GM19043 (cell line): ENCODE data around the gene WDR82.

Source experiments
- ATAC-seq: cut with Tn5 transposase; IDR thresholded peaks from one replicate; pipeline ENCODE4 v1.9.1; 2021; ENCODE audit warnings: low read depth; ENCODE audit not compliant: unreplicated experiment

The WDR82 gene

GRCh38 chr3:52262447-52262846 is 16.0 kb downstream of the WDR82 start:
- no peak for ATAC-seq

DNA sequence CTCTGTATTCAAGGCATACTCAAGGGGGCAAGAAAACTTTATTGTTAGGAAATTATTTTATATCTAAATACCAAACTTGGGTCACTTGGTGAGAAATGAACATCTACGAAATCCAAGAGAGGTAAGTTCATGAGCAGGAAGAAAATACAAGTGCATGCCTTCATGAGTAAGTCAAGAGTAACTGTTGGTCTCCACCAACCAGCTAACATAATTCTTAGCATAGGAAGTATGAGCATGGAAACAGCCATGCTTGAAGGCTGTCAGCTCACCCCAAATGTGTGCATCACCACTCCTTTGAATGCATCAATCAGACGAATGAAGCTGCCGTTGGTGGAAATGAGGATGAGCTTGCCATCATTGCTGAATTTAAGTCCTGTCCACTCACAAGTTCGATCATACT is 19.0 kb downstream of the WDR82 start:
- ATAC-seq, result no peak

DNA sequence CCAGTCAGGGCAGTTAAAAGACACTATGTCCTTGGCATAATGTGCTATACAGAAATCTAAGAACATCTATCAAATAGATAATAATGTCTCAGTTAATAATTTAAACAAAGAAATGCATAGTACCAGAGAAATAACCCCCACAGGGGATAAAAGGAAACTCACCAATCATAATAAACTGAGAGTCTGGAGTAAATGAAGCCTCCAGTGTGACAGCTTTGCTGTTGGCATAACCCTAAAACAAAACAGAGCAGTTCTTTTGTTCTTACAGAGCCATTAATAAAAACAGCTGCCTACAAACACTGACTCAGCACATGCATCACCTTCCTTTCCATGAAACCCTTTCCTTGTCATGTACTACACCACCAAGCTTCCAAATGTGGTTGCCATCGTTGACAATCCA is 19.4 kb downstream of the WDR82 start:
- ATAC-seq, result no peak

- ATAC-seq, result no peak
These were observed 20.5 kb downstream of the WDR82 start for GRCh38 chr3:52257911-52258310.

DNA sequence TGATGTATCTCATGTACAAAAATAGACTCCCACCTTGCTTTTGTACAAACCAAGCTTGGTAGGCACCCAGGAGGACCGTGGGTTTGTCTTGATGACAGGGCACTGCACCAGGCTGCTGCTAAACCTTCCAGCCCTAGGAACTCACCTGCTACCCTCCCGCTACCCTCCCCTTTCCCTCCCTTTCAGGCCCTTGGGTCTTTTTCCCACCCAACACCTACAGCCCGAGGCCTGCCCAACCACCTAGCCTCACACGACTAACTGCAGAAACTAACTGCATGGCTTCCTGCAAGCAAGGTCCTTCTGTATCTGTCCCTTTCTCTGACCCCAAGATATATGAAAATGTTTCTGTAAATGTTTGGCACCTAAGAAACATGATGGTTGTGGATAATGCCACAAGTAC is 21.8 kb downstream of the WDR82 start:
- no peak for ATAC-seq

GRCh38 chr3:52256159-52256558 is 22.3 kb downstream of the WDR82 start:
- ATAC-seq, result no peak

DNA sequence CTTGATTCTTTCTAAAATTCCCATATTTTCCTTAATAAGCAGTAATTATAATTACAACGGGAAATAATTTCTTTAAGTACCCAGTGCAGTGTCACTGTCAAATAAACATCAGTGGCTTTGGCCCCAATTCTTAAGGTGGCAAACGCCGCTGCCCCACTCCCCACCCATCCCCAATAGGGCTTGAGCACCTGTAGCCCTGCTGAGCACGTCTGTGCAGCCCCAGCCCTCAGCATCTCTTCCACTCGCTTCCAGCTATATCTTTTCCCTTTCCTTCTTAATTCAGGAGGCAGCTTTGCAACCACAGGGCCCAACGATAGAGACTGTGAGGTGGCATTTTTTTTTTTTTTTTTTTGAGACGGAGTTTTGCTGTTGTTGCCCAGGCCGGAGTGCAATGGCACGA is 23.8 kb downstream of the WDR82 start:
- no peak for ATAC-seq

DNA sequence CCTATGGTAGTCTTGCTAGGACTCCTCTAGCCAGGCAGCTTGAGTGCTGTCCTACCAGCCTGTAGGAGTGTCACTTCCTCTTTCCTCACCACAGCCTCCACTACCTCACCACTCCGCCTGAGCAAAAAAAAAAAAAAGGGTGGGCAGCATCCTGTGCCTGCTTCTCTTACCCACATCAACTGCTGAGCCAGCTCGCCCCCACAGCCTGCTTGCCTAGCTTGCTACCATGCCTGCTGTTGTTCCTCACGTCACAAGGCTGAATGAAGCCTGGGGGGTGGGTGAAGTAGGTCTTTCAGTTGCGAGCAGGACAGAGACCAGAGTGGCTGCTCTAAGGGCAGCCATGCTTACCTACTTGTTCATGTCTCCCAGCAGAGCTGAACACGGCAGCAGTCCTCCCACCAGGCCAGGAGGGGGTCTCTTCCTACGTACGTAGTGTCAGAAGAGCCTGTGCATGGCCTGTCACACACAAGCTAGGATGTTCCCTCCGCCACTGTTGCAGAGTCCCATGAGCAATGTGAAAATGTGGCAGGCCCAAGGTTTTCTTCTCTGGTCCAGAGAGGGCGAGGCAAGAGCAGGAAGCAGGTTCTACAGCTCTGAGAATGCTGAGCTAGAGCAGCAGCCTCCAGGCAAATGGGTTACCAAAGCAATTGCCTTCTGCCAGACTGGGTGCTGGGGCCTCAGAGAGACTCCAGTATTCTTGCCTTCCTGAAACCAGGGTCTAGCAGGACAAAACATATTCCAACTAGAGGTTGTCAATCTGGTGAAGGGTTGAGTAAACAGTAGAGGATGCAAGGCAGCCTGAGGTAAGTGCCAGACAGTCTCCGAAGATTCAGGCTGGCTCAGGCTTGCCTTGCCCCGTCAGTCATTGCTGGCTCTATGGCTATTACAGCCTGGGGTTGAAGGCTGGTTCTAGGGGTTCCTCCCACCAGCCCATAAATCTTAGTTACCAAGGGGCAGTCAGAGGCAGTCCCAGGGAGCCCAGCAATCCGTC is 24.8 kb downstream of the WDR82 start:
- peak; percentile 96 for ATAC-seq

DNA sequence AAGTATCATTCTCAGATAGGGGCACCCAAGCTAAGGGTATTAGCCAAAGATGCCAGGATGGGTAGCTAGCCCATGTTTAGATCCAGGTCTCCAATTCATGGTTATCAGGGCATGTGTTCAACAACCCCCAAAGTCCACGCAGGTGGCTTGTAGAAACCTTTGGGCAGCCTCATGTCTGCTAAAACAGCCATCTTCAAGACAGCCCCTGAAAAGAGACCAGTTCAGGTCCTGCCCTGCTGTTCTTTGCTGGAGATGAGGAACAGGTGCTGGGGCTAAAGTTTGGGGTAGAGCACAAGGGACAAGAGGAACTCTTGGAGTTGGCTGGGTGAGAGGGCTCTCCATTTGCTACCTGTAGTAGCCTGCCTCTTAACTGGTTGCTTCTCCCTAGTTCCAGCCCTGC is 28.3 kb downstream of the WDR82 start:
- ATAC-seq, result no peak

GRCh38 chr3:52249683-52250082 is 28.8 kb downstream of the WDR82 start:
- ATAC-seq, result no peak

GRCh38 chr3:52248816-52249547 is 29.5 kb downstream of the WDR82 start:
- ATAC-seq, result no peak

DNA sequence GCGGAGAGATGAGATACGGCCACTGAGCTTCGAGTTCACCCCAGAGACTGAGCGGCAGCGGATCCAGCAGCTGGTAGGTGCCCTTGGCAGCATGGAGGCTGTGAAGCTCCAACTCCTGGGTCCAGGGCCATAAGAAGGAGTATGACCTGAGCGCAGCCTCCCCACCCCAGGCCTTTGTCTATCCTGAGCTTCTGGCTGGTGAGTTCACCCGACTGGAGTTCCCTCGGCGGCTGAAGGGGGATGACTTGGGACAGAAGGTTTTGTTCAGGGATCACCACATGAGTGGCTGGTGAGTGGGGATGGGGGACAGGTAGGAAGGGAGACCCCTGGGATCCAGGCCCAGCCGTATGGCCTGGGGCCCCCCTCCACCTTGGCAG is 30.3 kb downstream of the WDR82 start:
- no peak for ATAC-seq

DNA sequence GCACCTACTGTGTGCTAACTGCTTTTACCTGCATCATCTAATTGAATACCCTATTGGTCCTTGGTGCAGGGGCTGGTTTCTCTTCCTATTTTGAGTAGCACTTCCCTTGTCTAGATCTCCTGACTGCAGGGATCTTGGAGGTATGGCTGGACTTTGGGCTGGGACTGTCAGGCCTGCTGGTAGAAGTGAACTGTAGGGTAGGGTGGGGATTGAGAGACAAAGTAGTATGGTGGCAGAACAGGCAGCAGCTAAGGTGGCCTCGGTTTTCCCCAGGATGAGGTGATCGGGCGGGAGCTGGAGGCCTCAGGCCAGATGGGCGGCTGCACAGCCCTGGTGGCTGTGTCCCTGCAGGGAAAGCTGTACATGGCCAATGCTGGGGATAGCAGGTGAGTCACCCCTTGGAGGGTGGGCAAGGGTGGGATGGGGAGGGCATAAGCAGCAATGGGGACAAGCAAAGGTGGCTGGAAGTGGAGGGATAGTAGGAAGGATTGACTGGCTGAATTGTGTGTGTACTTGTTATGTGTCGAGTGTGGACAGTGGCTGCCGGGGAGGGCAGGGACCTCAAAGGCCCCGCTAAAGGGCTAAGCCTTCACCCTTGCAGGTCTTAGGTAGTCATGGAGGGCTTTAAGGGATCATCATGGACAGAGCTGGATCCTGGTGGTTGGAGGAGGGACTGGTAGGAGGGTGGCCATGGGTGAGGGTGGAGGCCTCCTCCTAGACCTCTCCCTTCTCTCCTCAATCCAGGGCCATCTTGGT is 30.9 kb downstream of the WDR82 start:
- no peak for ATAC-seq

- no peak for ATAC-seq
These were observed 31.6 kb downstream of the WDR82 start for GRCh38 chr3:52246728-52247408.

- ATAC-seq, result no peak
These were observed 32.2 kb downstream of the WDR82 start for GRCh38 chr3:52246264-52246620.

- ATAC-seq, result no peak
These were observed 32.9 kb downstream of the WDR82 start, which contains the start of gene PPM1M for GRCh38 chr3:52245322-52246263. TSS of gene PPM1M (plus strand) at chr3:52245759. CDS start at chr3:52245825, 66 bp downstream.

GRCh38 chr3:52243791-52244628 is 34.4 kb downstream of the WDR82 start:
- ATAC-seq, result no peak

DNA sequence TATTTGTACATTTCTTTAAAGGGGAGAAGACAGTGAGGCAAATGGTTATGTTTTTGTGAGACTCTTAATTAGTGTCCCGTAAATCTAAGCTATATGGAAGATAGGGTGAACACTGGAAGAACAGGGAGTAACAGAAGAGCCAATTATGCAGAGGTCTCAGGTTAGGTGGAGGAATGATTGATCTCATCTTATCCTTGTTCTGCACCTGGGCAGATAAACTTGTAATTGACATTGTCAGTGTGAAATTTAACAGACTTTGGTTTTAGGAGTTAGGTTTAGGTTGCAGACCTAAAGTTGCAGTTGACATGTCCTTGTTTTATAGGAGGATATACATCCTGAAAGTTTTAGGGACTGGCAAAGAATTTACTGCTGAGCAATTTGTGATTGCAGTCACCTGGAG is 36.4 kb downstream of the WDR82 start:
- no peak for ATAC-seq
